KMS-11 (cell line): ENCODE results near the gene PALLD.

Experiments used
- H2AFZ ChIP-seq: fragments of 200-600 bp; sonication (generic); 2 replicates; pipeline ENCODE4 v1.6.1; 2016; ENCODE audit warnings: antibody characterized with exemption, mixed run types, low read depth
- H3K27ac ChIP-seq: fragments of 200-600 bp; sonication (generic); 2 replicates; pipeline ENCODE4 v1.6.1; 2016; ENCODE audit warnings: mild to moderate bottlenecking, mixed run types
- H3K27me3 ChIP-seq: fragments of 200-600 bp; sonication (generic); 2 replicates; pipeline ENCODE4 v1.6.1; 2017; ENCODE audit warnings: mild to moderate bottlenecking, low read depth, mixed run types, moderate library complexity; ENCODE audit not compliant: insufficient read depth
- H3K36me3 ChIP-seq: fragments of 200-600 bp; sonication (generic); 2 replicates; pipeline ENCODE4 v1.6.1; 2017; ENCODE audit warnings: mild to moderate bottlenecking, mixed run types; ENCODE audit not compliant: insufficient read depth
- H3K4me1 ChIP-seq: fragments of 200-600 bp; sonication (generic); 2 replicates; pipeline ENCODE4 v1.6.1; 2016; ENCODE audit warnings: mild to moderate bottlenecking, low read depth, mixed run types; ENCODE audit not compliant: poor library complexity, severe bottlenecking
- H3K4me2 ChIP-seq: fragments of 200-600 bp; sonication (generic); 2 replicates; pipeline ENCODE4 v1.7.0; 2016; ENCODE audit warnings: mild to moderate bottlenecking, mixed run types
- H3K4me3 ChIP-seq: fragments of 200-600 bp; sonication (generic); IDR thresholded peaks from 2 replicates; pipeline ENCODE4 v1.6.1; 2017; ENCODE audit warnings: low read depth, low read length, mixed read lengths; ENCODE audit not compliant: insufficient read depth
- H3K79me2 ChIP-seq: fragments of 200-600 bp; sonication (generic); 2 replicates; pipeline ENCODE4 v1.6.1; 2016; ENCODE audit warnings: low read depth, mixed run types; ENCODE audit not compliant: insufficient read depth
- H3K9ac ChIP-seq: fragments of 200-600 bp; sonication (generic); 2 replicates; pipeline ENCODE4 v1.6.1; 2016; ENCODE audit warnings: mild to moderate bottlenecking, mixed run types
- H4K20me1 ChIP-seq: fragments of 200-600 bp; sonication (generic); 2 replicates; pipeline ENCODE4 v1.6.1; 2016; ENCODE audit warnings: mild to moderate bottlenecking, mixed run types; ENCODE audit not compliant: insufficient read depth
- TF ChIP-seq, protein P1 (sequence below): fragments of 200-600 bp; sonication (generic); conservative IDR thresholded peaks from 2 replicates; pipeline ENCODE4 v1.6.1; 2017; ENCODE audit warnings: low read depth, mild to moderate bottlenecking, antibody characterized with exemption, low read length, moderate library complexity, mixed read lengths

PALLD gene

DNA sequence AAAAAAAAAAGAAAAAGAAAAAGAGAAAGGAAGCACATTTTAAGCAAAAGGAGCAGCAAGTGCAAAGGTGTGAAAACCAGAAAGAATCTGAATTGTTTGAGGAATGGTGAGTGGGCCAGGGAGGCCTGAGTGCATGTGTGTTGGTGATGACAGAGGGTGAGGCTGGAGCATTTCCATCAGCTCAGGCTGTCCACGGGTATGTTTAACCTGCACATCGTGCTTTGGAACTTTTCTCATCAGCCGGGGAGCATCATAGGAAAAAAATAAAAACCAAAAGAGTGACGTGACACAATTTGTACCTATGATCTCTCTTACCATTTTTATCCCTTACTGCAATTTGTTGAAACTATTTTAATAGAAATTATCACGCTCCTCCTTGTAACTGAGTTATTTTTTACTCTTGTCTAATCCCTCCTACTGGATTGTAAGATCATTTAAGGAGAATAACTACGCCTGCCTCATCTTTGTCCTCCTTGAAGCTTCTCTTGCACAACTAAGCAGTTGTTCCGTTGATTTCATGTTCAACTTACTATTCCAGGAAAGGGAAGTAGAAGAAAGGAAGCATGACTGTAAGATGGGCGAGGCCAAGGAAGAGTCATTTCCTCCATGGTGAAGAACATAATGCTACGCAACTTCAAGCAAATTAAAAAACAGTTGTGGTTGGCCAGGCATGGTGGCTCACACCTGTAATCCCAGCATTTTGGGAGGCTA lies 7.0 kb downstream of the PALLD start:
- TF ChIP-seq, protein P1, sequence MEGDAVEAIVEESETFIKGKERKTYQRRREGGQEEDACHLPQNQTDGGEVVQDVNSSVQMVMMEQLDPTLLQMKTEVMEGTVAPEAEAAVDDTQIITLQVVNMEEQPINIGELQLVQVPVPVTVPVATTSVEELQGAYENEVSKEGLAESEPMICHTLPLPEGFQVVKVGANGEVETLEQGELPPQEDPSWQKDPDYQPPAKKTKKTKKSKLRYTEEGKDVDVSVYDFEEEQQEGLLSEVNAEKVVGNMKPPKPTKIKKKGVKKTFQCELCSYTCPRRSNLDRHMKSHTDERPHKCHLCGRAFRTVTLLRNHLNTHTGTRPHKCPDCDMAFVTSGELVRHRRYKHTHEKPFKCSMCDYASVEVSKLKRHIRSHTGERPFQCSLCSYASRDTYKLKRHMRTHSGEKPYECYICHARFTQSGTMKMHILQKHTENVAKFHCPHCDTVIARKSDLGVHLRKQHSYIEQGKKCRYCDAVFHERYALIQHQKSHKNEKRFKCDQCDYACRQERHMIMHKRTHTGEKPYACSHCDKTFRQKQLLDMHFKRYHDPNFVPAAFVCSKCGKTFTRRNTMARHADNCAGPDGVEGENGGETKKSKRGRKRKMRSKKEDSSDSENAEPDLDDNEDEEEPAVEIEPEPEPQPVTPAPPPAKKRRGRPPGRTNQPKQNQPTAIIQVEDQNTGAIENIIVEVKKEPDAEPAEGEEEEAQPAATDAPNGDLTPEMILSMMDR, result no peak
- H3K27ac ChIP-seq, result no peak overlapping the region
- H3K79me2 ChIP-seq, result no peaks in the 10 kb centered on the region

DNA sequence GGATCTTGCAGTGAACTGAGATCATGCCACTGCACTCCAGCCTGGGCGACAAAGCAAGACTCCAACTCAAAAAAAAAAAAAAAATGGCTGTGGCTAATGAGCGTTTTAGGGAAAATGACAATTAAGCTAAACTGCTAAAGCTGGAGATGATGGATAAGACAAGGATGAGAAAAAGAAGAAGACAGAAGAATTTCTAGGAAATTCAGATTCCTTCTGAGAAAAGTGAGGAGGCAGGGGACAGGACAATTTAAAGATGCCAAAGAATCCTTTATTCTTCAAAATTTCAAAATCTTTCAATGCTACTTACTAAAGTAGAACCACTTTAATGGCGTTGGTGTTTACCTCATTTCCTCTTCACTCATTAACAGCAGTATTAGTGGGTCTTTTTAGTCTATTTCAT lies 7.7 kb downstream of the PALLD start:
- TF ChIP-seq, protein P1, result no peak
- no peaks in the 10 kb centered on the region for H3K36me3 ChIP-seq
- H4K20me1 ChIP-seq, result no peaks in the 10 kb centered on the region
- no peak overlapping the region for H2AFZ ChIP-seq
- H3K79me2 ChIP-seq, result no peaks in the 10 kb centered on the region
- H3K4me1 ChIP-seq, result no peaks in the 10 kb centered on the region
- H3K9ac ChIP-seq, result no peak overlapping the region
- H3K4me3 ChIP-seq, result no peak overlapping the region
- no peaks in the 10 kb centered on the region for H3K27me3 ChIP-seq
- no peak overlapping the region for H3K4me2 ChIP-seq
- H3K27ac ChIP-seq, result no peak overlapping the region

More for the DNA sequence above, 7.0 kb downstream of the PALLD start:
- Histone ChIP-seq H4K20me1 (no peaks in the 10 kb centered on the region), H3K4me1 (no peaks in the 10 kb centered on the region), H3K9ac (no peak overlapping the region), H3K27me3 (no peaks in the 10 kb centered on the region), H3K4me3 (no peak overlapping the region), H2AFZ (no peak overlapping the region), H3K36me3 (no peaks in the 10 kb centered on the region), H3K4me2 (no peak overlapping the region)

DNA sequence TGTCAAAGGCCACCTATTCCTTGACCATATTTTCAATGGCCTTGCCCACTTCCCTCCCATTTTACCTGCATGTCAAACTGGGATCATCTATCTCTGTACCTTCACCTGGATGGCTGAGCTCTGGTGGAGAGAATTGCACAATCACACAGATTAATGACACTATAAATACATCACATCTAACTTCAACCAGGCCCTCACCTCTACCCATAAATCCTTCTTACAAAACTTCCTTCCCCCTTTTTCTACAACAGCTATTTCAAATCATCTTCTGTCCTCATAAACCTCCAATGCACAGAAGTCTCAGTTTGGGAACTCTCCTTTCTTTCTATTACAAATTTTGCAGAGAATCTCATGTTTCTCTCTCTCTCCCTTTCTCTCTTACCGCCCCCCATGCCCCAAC lies 9.2 kb downstream of the PALLD start:
- no peak overlapping the region for H3K4me2 ChIP-seq
- no peaks in the 10 kb centered on the region for H3K4me1 ChIP-seq
- H3K79me2 ChIP-seq, result no peaks in the 10 kb centered on the region
- H3K4me3 ChIP-seq, result no peak overlapping the region
- no peaks in the 10 kb centered on the region for H3K27me3 ChIP-seq
- no peaks in the 10 kb centered on the region for H3K36me3 ChIP-seq
- H3K9ac ChIP-seq, result no peak overlapping the region
- no peak overlapping the region for H3K27ac ChIP-seq
- TF ChIP-seq, protein P1, result no peak
- H2AFZ ChIP-seq, result no peak overlapping the region
- H4K20me1 ChIP-seq, result no peaks in the 10 kb centered on the region

DNA sequence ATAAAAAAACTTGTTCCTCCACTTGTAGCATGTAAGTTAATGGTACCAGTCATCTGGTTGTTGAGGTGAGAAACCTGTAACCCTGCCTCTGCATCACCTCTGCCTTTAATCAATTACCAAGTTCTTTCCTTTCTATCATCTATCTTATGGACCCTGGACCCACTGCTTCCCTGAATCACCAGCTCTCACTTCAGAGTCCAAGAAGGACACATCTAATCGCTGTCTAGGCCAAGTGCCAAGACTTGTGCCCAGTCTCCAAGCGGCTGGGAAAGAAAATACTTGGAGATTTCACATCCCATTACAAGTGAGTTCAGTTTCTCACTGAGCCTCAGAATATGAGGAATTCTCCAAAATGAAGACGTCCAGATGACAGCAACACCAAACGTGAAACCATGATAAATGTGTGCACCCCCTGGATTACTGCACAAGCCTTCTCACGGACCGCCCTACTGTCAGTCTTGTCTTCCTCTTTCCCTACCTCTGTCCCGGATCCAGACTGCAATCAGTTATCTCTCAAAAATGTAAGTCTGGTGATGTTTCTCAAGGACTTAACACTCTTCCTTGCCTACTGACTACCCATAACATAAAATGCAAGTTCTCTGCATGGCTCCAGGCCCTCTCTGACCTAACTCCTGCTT lies 10.4 kb downstream of the PALLD start:
- Histone ChIP-seq H3K4me1 (no peaks in the 10 kb centered on the region), H2AFZ (no peak overlapping the region)
- TF ChIP-seq, protein P1, result no peak

More for the DNA sequence above, 10.4 kb downstream of the PALLD start:
- no peaks in the 10 kb centered on the region for H3K79me2 ChIP-seq
- no peaks in the 10 kb centered on the region for H4K20me1 ChIP-seq
- H3K27ac ChIP-seq, result no peak overlapping the region
- H3K27me3 ChIP-seq, result no peaks in the 10 kb centered on the region
- no peaks in the 10 kb centered on the region for H3K36me3 ChIP-seq
- no peak overlapping the region for H3K4me3 ChIP-seq
- no peak overlapping the region for H3K9ac ChIP-seq
- H3K4me2 ChIP-seq, result no peak overlapping the region
